Sigmoid colon (tissue), 7 donors: ENCODE results near the gene S1PR4. TPM values are rescaled to one million over a fixed set of nuclear protein-coding genes. Genes with fewer than 3 reads are reported as not detected.

Source experiments
- DNase-seq: peaks from one replicate; pipeline ENCODE4 v3.0.0-alpha.2; 2019
- H3K27ac ChIP-seq, 4 donors: fragments of 200-600 bp; sonication (generic); one replicate each; pipeline ENCODE4 v1.5.1; 2016 to 2019; ENCODE audit warnings: mild to moderate bottlenecking in 1 of 4
- H3K27me3 ChIP-seq, 3 donors: fragments of 200-600 bp; sonication (generic); one replicate each; pipeline ENCODE4 v1.5.1; 2019; ENCODE audit warnings: mild to moderate bottlenecking in 1 of 3
- H3K36me3 ChIP-seq, 4 donors: fragments of 200-600 bp; sonication (generic); one replicate each; pipeline ENCODE4 v1.5.1; 2016 to 2019
- H3K4me1 ChIP-seq, 4 donors: fragments of 200-600 bp; sonication (generic); one replicate each; pipeline ENCODE4 v1.5.1; 2017 to 2019
- H3K4me3 ChIP-seq, 4 donors: fragments of 200-600 bp; sonication (generic); one replicate each; pipeline ENCODE4 v1.5.1; 2017 to 2019; ENCODE audit warnings: mild to moderate bottlenecking in 2 of 4, moderate library complexity in 1 of 4
- H3K9me3 ChIP-seq, 4 donors: fragments of 200-600 bp in 3 of 4; sonication (generic) in 3 of 4; one replicate each; pipeline versions ENCODE4 v1.5.1 to v1.6.1; 2013 to 2019
- EP300 ChIP-seq, 4 donors: sonication (generic); formaldehyde crosslinking; IDR thresholded peaks; one replicate each; pipeline ENCODE4 v1.6.1; 2017; ENCODE audit warnings: antibody characterized with exemption in 4 of 4
- POLR2A ChIP-seq, 2 donors: fragments of 450-650 bp; IDR thresholded peaks; one replicate each; pipeline ENCODE4 v1.6.1; 2016; ENCODE audit warnings: antibody characterized with exemption in 2 of 2, mild to moderate bottlenecking in 2 of 2, moderate library complexity in 2 of 2
- POLR2AphosphoS5 ChIP-seq, 4 donors: sonication (generic); formaldehyde crosslinking; IDR thresholded peaks; one replicate each; pipeline ENCODE4 v1.6.1; 2017; ENCODE audit warnings: antibody characterized with exemption in 4 of 4
- WGBS, 2 donors: extraction: QIAGEN DNeasy Blood & Tissue Kit; methylation state at CpG; one replicate each; pipeline ENCODE4 v1.1.7; 2013; 5-methylcytosine and 5-hydroxymethylcytosine counted together
- intact Hi-C: fragments of 100-400 bp; cut with DNase I; formaldehyde crosslinking; loops from one replicate; pipeline ENCODE4 v1.15.1; 2023
- polyA plus RNA-seq, 3 donors: library from polyadenylated mRNA; stranded (reverse); fragments of 200-250 nt; gene quantifications; one replicate each; pipeline ENCODE4 v1.2.3, GENCODE V29; 2013
- total RNA-seq, 4 donors: library from RNA; depleted of rRNA; stranded (reverse); fragments of >200 nt; gene quantifications; one replicate each; pipeline ENCODE4 v1.1.0, GENCODE V29; 2016
- TF ChIP-seq, protein P1 (sequence below), 4 experiments: fragments of 450-650 bp in 3 of 4; fragments of 200-600 bp in 1 of 4; IDR thresholded peaks; one replicate each; pipeline ENCODE4 v1.5.1; 2016 to 2019; ENCODE audit warnings: antibody characterized with exemption in 4 of 4, mild to moderate bottlenecking in 3 of 4, moderate library complexity in 2 of 4
- donor health status: healthy with polysubstance abuse.
- donor health status: Bipolar disorder and iron deficiency.
- donor health status: healthy.

The S1PR4 gene
- total and polyA plus RNA-seq, 7 donors: 0.33 to 24.4 (median 0.60) TPM; not detected in 2

DNA sequence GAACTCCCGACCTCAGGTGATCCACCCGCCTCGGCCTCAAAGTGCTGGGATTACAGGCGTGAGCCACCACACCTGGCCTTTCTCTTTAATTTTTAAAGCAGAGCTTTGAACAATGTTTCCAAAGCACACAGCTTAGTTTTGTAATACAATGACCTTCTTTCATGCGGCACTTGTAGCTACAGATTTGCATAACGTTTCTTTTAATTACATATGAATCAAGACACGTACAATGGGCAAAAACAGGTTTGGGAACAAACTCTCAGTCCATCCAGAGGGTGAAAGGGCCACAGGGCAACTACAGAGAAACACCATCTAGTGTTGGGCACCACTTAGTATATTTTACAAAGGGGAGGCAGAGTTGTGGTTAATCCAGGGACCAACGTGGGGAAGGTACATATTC is 19.0 kb upstream of the S1PR4 start:
- Histone ChIP-seq H3K4me3 (no peak overlapping the region), H3K36me3 (no peaks in the 10 kb centered on the region), H3K9me3 (no peaks in the 10 kb centered on the region), H3K4me1 (peaks cover 0 to 5% (median 2%) of the 10 kb centered on the region in 4 donors), H3K27ac (no peak overlapping the region), H3K27me3 (no peaks in the 10 kb centered on the region)
- WGBS, 2 donors: 42 to 74% methylated on average over 8 of the region's 8 CpGs
- DNase-seq: no peak
- intact Hi-C loops: no loop called here
- TF ChIP-seq POLR2A (IDR thresholded peaks at IDR 0.05) (no peak), POLR2AphosphoS5 (IDR thresholded peaks at IDR 0.05) (no peak), EP300 (IDR thresholded peaks at IDR 0.05) (no peak)
- TF ChIP-seq, protein P1, sequence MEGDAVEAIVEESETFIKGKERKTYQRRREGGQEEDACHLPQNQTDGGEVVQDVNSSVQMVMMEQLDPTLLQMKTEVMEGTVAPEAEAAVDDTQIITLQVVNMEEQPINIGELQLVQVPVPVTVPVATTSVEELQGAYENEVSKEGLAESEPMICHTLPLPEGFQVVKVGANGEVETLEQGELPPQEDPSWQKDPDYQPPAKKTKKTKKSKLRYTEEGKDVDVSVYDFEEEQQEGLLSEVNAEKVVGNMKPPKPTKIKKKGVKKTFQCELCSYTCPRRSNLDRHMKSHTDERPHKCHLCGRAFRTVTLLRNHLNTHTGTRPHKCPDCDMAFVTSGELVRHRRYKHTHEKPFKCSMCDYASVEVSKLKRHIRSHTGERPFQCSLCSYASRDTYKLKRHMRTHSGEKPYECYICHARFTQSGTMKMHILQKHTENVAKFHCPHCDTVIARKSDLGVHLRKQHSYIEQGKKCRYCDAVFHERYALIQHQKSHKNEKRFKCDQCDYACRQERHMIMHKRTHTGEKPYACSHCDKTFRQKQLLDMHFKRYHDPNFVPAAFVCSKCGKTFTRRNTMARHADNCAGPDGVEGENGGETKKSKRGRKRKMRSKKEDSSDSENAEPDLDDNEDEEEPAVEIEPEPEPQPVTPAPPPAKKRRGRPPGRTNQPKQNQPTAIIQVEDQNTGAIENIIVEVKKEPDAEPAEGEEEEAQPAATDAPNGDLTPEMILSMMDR (IDR thresholded peaks at IDR 0.05): no peak

DNA sequence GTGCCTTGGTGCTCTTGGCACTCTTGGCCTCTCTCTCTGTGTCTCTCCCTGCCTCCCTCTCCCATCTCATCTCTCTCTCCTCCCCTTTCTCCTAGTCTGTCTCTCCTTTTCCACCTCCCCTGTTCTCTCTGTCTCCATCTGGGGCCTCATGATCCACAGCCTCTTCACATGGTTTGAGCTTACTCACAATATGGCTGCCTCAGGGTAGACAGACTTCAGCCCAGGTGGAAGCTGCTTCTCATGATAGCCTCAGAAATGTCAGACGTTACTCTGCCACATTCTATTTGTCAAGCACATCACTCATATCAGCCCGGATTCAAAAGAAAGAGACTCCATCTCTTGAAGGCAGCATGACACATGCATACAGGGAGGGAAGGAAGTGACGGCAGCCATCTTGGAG is 18.4 kb upstream of the S1PR4 start:
- intact Hi-C loops: loop anchor here (5.0 kb wide), 1 partner anchor 83 kb away; no protein-coding TSS in a partner anchor
- no peak for TF ChIP-seq POLR2AphosphoS5 (IDR thresholded peaks at IDR 0.05)
- no peak for TF ChIP-seq EP300 (IDR thresholded peaks at IDR 0.05)
- TF ChIP-seq, protein P1 (IDR thresholded peaks at IDR 0.05): no peak
- TF ChIP-seq POLR2A (IDR thresholded peaks at IDR 0.05): no peak
- no peaks in the 10 kb centered on the region for H3K36me3 ChIP-seq
- 77 to 92% methylated on average over 3 of the region's 3 CpGs for WGBS, 2 donors
- no peaks in the 10 kb centered on the region for H3K9me3 ChIP-seq
- no peaks in the 10 kb centered on the region for H3K27me3 ChIP-seq
- H3K4me1 ChIP-seq: peaks cover 0 to 5% (median 2%) of the 10 kb centered on the region in 4 donors
- DNase-seq: no peak
- H3K27ac ChIP-seq: no peak overlapping the region
- H3K4me3 ChIP-seq: no peak overlapping the region

DNA sequence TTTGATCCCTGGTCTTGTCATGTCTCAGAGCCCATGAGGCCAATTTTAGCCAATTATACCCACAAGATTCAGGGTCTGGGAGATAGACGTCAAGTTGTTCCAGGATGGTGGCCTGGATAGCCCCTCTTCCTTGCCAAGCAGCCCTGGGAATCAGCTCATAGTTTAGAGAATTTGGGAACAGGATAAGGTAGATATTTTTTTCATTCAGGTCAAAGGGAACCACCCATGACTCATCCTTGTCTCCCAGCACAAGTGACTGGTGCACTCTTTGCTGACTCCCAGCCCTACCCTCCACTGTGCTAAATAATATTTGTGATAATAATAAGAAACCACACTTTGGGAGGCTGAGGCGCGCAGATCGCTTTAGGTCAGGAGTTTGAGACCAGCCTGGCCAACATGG is 17.1 kb upstream of the S1PR4 start:
- no peak for DNase-seq
- intact Hi-C loops: loop anchor here (5.0 kb wide), 1 partner anchor 84 kb away; no protein-coding TSS in a partner anchor

DNA sequence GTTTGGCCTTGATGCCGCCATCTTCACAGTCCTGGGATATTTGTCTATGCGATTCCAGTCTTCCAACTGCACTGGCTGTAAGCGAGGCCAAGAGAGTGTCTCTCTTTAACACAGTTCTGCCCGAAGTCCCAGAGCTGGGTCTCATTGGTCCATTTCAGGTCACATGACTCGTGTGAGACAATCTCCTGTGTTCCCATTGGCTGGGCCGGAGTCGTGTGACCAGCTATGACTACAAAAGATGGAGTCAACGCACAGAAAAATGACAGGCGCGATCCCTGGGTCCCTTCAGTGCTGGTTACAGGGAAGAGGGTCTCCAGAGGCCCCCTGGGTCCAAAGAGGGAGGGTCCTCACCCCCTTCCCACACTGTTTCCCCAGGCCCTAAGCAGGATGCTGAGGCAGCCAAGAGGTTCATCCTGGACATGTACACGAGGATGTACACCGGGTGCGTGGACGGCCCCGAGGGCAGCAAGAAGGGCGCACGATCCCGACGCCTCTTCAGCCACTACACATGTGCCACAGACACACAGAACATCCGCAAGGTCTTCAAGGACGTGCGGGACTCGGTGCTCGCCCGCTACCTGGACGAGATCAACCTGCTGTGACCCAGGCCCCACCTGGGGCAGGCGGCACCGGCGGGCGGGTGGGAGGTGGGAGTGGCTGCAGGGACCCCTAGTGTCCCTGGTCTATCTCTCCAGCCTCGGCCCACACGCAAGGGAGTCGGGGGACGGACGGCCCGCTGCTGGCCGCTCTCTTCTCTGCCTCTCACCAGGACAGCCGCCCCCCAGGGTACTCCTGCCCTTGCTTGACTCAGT is 15.9 kb upstream of the S1PR4 start:
- Histone ChIP-seq H3K4me1 (peaks cover 0 to 5% (median 2%) of the 10 kb centered on the region in 4 donors), H3K27me3 (no peaks in the 10 kb centered on the region), H3K9me3 (no peaks in the 10 kb centered on the region), H3K36me3 (no peaks in the 10 kb centered on the region), H3K27ac (no peak overlapping the region), H3K4me3 (no peak overlapping the region)
- DNase-seq: no peak
- TF ChIP-seq EP300 (IDR thresholded peaks at IDR 0.05) (no peak), POLR2A (IDR thresholded peaks at IDR 0.05) (no peak), POLR2AphosphoS5 (IDR thresholded peaks at IDR 0.05) (no peak)
- TF ChIP-seq, protein P1 (IDR thresholded peaks at IDR 0.05): no peak
- intact Hi-C loops: loop anchor here (2.0 to 5.0 kb wide), 3 partner anchors 85 to 276 kb away; no protein-coding TSS in a partner anchor
- 69 to 77% methylated on average over 38 of the region's 38 CpGs for WGBS, 2 donors

More for the DNA sequence above, 17.1 kb upstream of the S1PR4 start:
- Histone ChIP-seq H3K4me3 (no peak overlapping the region), H3K9me3 (no peaks in the 10 kb centered on the region), H3K4me1 (peaks cover 0 to 5% (median 2%) of the 10 kb centered on the region in 4 donors), H3K36me3 (no peaks in the 10 kb centered on the region), H3K27ac (no peak overlapping the region), H3K27me3 (no peaks in the 10 kb centered on the region)
- WGBS, 2 donors: 95 to 97% methylated on average over 4 of the region's 4 CpGs
- TF ChIP-seq POLR2AphosphoS5 (IDR thresholded peaks at IDR 0.05) (no peak), POLR2A (IDR thresholded peaks at IDR 0.05) (no peak), EP300 (IDR thresholded peaks at IDR 0.05) (no peak)
- TF ChIP-seq, protein P1 (IDR thresholded peaks at IDR 0.05): no peak
